Neural crest cell (in vitro differentiated cells): Measurements from ENCODE around the gene RPL35. TPM values are rescaled to one million over a fixed set of nuclear protein-coding genes. Genes with fewer than 3 reads are reported as not detected.

Source experiments
- DNase-seq: peaks from one replicate; pipeline ENCODE4 v3.0.0; 2021; ENCODE audit warnings: low read depth, mixed read lengths, low spot score
- H3K27ac Mint-ChIP-seq: one replicate; pipeline ENCODE4 v1.8.0; 2021; ENCODE audit warnings: mild to moderate bottlenecking, mixed read lengths; ENCODE audit not compliant: unreplicated experiment
- H3K27me3 Mint-ChIP-seq: 2 replicates; pipeline ENCODE4 v1.8.0; 2021; ENCODE audit warnings: low read depth, mild to moderate bottlenecking, mixed read lengths
- H3K36me3 Mint-ChIP-seq: 2 replicates; pipeline ENCODE4 v1.8.0; 2021; ENCODE audit warnings: low read depth, mild to moderate bottlenecking, mixed read lengths
- H3K4me1 Mint-ChIP-seq: 2 replicates; pipeline ENCODE4 v1.8.0; 2021; ENCODE audit warnings: mixed read lengths
- H3K4me3 Mint-ChIP-seq: one replicate; pipeline ENCODE4 v1.8.0; 2021; ENCODE audit warnings: mild to moderate bottlenecking, mixed read lengths
- H3K9me3 Mint-ChIP-seq: 2 replicates; pipeline ENCODE4 v1.8.0; 2021; ENCODE audit warnings: mixed read lengths
- CTCF ChIP-seq: fragments of 200-600 bp; sonication (generic); conservative IDR thresholded peaks from 2 replicates; pipeline ENCODE4 v1.5.0; 2021; ENCODE audit warnings: antibody characterized with exemption, mild to moderate bottlenecking
- total RNA-seq: library from RNA; stranded (reverse); gene quantifications from 2 replicates; pipeline ENCODE4 v1.2.1, GENCODE V29; 2021

The RPL35 gene
- total RNA-seq, 1 donor from 2014 or later = 1,588 TPM

GRCh38 chr9:124881138-124881743, 19.5 kb upstream of the RPL35 start:
- Mint-ChIP-seq H3K4me1 (no peaks in the 10 kb centered on the region), H3K9me3 (no peaks in the 10 kb centered on the region), H3K4me3 (no peak overlapping the region), H3K27ac (no peak overlapping the region), H3K36me3 (peaks cover 7% of the 10 kb centered on the region), H3K27me3 (no peaks in the 10 kb centered on the region)
- DNase-seq = no peak
- no peak for TF ChIP-seq CTCF

- Mint-ChIP-seq H3K27me3 (no peaks in the 10 kb centered on the region), H3K9me3 (no peaks in the 10 kb centered on the region), H3K36me3 (peaks cover 5% of the 10 kb centered on the region), H3K27ac (no peak overlapping the region), H3K4me3 (no peak overlapping the region), H3K4me1 (no peaks in the 10 kb centered on the region)
- DNase-seq = no peak
- TF ChIP-seq CTCF = no peak
Measured at GRCh38 chr9:124880501-124880900, 18.7 kb upstream of the RPL35 start.

- peaks cover 11% of the 10 kb centered on the region for H3K36me3 Mint-ChIP-seq
- H3K4me1 Mint-ChIP-seq = no peaks in the 10 kb centered on the region
Measured at GRCh38 chr9:124879226-124879625, 17.5 kb upstream of the RPL35 start.

GRCh38 chr9:124878518-124878917, 16.8 kb upstream of the RPL35 start:
- Mint-ChIP-seq H3K4me3 (no peak overlapping the region), H3K27ac (no peak overlapping the region), H3K36me3 (peaks cover 11% of the 10 kb centered on the region), H3K27me3 (no peaks in the 10 kb centered on the region), H3K9me3 (no peaks in the 10 kb centered on the region), H3K4me1 (no peaks in the 10 kb centered on the region)
- DNase-seq = no peak
- no peak for TF ChIP-seq CTCF

More at GRCh38 chr9:124879226-124879625, 17.5 kb upstream of the RPL35 start:
- Mint-ChIP-seq H3K27ac (no peak overlapping the region), H3K9me3 (no peaks in the 10 kb centered on the region), H3K4me3 (no peak overlapping the region), H3K27me3 (no peaks in the 10 kb centered on the region)
- no peak for DNase-seq
- TF ChIP-seq CTCF = no peak

GRCh38 chr9:124878021-124878420, 16.3 kb upstream of the RPL35 start:
- Mint-ChIP-seq H3K27me3 (no peaks in the 10 kb centered on the region), H3K36me3 (peaks cover 11% of the 10 kb centered on the region), H3K4me3 (no peak overlapping the region), H3K4me1 (no peaks in the 10 kb centered on the region), H3K27ac (no peak overlapping the region), H3K9me3 (no peaks in the 10 kb centered on the region)
- TF ChIP-seq CTCF = no peak
- no peak for DNase-seq
